Measurements from ENCODE around the gene FAAH.

Gene FAAH

DNA sequence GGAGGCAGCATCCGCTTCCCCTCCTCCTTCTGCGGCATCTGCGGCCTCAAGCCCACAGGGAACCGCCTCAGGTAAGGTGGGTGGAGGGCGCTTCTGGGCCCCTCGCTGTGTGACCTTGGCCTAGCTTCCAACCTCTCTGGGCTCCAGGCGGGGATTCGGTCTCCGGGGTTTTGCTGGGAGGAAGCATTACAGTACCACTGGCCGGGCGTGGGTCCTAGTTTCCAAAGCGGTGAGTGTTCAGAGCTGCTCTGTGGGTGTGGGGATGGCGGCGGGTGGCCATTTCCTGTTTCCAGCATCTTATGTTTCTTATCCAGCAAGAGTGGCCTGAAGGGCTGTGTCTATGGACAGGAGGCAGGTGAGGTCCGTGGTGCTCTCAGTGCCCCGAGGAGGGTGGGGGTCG lies 11.6 kb downstream of the FAAH start:
- TF ChIP-seq, protein P1, sequence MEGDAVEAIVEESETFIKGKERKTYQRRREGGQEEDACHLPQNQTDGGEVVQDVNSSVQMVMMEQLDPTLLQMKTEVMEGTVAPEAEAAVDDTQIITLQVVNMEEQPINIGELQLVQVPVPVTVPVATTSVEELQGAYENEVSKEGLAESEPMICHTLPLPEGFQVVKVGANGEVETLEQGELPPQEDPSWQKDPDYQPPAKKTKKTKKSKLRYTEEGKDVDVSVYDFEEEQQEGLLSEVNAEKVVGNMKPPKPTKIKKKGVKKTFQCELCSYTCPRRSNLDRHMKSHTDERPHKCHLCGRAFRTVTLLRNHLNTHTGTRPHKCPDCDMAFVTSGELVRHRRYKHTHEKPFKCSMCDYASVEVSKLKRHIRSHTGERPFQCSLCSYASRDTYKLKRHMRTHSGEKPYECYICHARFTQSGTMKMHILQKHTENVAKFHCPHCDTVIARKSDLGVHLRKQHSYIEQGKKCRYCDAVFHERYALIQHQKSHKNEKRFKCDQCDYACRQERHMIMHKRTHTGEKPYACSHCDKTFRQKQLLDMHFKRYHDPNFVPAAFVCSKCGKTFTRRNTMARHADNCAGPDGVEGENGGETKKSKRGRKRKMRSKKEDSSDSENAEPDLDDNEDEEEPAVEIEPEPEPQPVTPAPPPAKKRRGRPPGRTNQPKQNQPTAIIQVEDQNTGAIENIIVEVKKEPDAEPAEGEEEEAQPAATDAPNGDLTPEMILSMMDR (IDR thresholded peaks at IDR 0.05; ENCODE audit: low read depth, low read length, missing control alignments), result no peak
- H3K4me3 ChIP-seq (replicated peaks; ENCODE audit: low read depth, low read length), result no peak overlapping the region

DNA sequence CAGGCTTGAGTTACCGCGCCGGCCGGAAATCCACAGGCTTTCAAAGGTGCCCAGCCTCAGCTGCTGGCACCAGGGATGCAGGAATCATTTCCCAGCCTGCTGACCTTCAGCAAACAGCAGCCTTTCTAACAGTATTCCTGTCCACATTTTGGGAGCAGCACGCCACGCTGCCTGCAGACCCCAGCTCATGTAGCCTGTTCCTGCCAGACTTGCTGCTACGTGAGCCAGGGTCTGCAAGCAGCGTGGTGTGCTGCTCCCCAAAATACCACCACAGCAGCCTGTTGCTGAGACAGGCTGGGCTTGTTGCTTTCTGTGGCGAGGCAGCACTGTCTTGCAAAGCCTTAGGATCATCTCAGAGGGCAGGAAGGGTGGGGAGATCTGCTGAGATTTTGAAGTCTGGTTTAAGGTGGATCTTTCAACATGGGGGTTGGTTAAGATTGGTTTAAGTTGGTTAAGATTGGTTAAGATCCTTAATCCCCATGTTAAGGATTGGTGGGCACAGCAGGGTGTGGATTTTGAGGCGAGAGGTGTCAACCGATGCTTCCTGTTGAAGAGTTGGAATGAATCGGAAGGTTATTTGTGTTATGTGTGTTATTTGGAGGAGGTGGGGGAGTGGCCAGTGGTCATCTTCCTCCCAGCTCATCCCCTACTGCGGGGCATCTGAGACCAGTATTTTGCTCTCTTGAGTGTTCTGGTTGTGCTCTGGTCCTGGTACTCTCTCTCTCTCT lies 12.9 kb downstream of the FAAH start:
- no peak overlapping the region for H3K4me3 ChIP-seq (replicated peaks; ENCODE audit: low read depth, low read length)
- no peak for DNase-seq (ENCODE audit: extremely low read depth, low read depth)
- TF ChIP-seq, protein P1 (IDR thresholded peaks at IDR 0.05; ENCODE audit: low read depth, low read length, missing control alignments), result no peak

More for the DNA sequence above, 11.6 kb downstream of the FAAH start:
- DNase-seq (ENCODE audit: extremely low read depth, low read depth), result no peak

GRCh38 chr1:46407636-46408035 lies 13.5 kb downstream of the FAAH start:
- no peak for DNase-seq (ENCODE audit: extremely low read depth, low read depth)
- no peak overlapping the region for H3K4me3 ChIP-seq (replicated peaks; ENCODE audit: low read depth, low read length)
- TF ChIP-seq, protein P1 (IDR thresholded peaks at IDR 0.05; ENCODE audit: low read depth, low read length, missing control alignments), result no peak

DNA sequence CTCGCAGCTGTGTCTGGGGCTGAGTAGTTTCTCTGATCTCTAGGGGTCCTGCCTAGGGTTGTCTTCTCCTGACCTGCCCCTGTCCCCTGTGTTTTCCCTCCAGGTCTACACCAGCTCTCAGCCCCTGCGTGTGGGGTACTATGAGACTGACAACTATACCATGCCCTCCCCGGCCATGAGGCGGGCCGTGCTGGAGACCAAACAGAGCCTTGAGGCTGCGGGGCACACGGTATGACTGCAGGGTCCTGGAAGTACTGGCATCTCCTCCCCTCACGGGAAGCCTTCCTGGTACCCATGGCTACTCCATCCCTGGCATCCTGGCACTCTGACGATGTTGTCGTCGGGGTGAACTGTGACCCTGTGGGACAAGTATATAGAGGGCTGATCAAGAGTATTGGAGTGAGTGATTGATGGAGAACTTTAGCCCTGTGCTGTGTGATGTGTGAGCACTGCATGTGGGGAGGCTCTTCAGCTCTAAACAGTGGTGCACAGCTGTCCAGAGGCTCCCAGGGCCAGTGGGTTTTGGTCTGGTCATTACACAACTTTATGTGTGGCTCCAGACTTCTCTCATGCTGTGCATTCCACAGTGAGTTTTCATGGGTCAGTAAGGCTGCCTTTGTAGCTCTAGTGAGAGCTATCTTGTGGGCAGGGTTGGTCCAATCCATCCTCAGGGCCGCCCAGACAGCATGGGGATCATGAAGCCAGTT lies 14.4 kb downstream of the FAAH start:
- DNase-seq (ENCODE audit: extremely low read depth, low read depth), result no peak
- no peak overlapping the region for H3K4me3 ChIP-seq (replicated peaks; ENCODE audit: low read depth, low read length)
- TF ChIP-seq, protein P1 (IDR thresholded peaks at IDR 0.05; ENCODE audit: low read depth, low read length, missing control alignments), result no peak

DNA sequence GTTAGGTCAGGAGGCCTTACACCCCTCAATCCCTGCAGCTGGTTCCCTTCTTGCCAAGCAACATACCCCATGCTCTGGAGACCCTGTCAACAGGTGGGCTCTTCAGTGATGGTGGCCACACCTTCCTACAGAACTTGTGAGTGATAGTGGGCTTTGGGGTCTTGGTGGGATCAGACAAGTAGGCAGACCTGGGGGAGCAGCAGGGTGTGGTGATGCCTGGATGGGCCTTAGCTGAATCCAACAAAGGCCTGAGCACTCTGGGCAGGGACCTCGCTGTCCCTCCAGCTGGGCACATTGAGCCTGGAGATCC lies 14.9 kb downstream of the FAAH start:
- DNase-seq (ENCODE audit: extremely low read depth, low read depth), result no peak
- H3K4me3 ChIP-seq (replicated peaks; ENCODE audit: low read depth, low read length), result no peak overlapping the region
- TF ChIP-seq, protein P1 (IDR thresholded peaks at IDR 0.05; ENCODE audit: low read depth, low read length, missing control alignments), result no peak

- no peak for DNase-seq (ENCODE audit: extremely low read depth, low read depth)
- TF ChIP-seq, protein P1 (IDR thresholded peaks at IDR 0.05; ENCODE audit: low read depth, low read length, missing control alignments), result no peak
- H3K4me3 ChIP-seq (replicated peaks; ENCODE audit: low read depth, low read length), result no peak overlapping the region
These were observed 16.3 kb downstream of the FAAH start for GRCh38 chr1:46410156-46411009.

Data from HFF-Myc (cell line).